Right cardiac atrium (tissue), 5 donors: Measurements from ENCODE around the gene ENPP6. TPM values are rescaled to one million over a fixed set of nuclear protein-coding genes. Genes with fewer than 3 reads are reported as not detected.
"Not testable (repeated sequence)": the region's sequence is repeated elsewhere in the genome, so short reads cannot be mapped to it uniquely, and the experiment has no call there.

ENCODE experiments used
- ATAC-seq, 2 donors: fragments of 200-7000 bp; cut with Tn5 transposase; one replicate each; pipeline versions ENCODE4 v1.8.0 to v1.9.1; 2020; ENCODE audit warnings: moderate library complexity in 2 of 2, mild to moderate bottlenecking in 1 of 2
- DNase-seq, 3 donors: peaks; one replicate each; pipeline ENCODE4 v3.0.0-alpha.2; 2020
- H3K27ac ChIP-seq: one replicate; pipeline ENCODE4 v1.5.1; 2013; ENCODE audit warnings: mild to moderate bottlenecking, low read length, control low read depth, moderate library complexity
- H3K27me3 ChIP-seq: one replicate; pipeline ENCODE4 v1.6.1; 2013; ENCODE audit not compliant: control insufficient read depth, insufficient read depth
- H3K4me1 ChIP-seq: one replicate; pipeline ENCODE4 v1.6.1; 2013; ENCODE audit warnings: low read length; ENCODE audit not compliant: control insufficient read depth, insufficient read depth
- H3K4me3 ChIP-seq: one replicate; pipeline ENCODE4 v1.5.1; 2013; ENCODE audit warnings: low read length, control low read depth
- H3K9me3 ChIP-seq: one replicate; pipeline ENCODE4 v1.6.1; 2013; ENCODE audit warnings: low read length; ENCODE audit not compliant: control insufficient read depth
- WGBS: extraction: QIAGEN DNeasy Blood & Tissue Kit; methylation state at CpG from one replicate; pipeline ENCODE4 v1.1.7; 2013; 5-methylcytosine and 5-hydroxymethylcytosine counted together
- intact Hi-C, 4 donors: fragments of 100-400 bp; cut with DNase I; formaldehyde crosslinking; loops; one replicate each; pipeline versions ENCODE4 v1.11.0 to v1.14.0; 2022 to 2023
- polyA plus RNA-seq: library from polyadenylated mRNA; stranded (reverse); fragments of 200-250 nt; gene quantifications from one replicate; pipeline ENCODE4 v1.2.3, GENCODE V29; 2013
- total RNA-seq, 4 donors: library from RNA; stranded (reverse); fragmentation: NEBNext Ultra II Directional; extraction: Animal tissue kit (Norgen Biotek cat#: 25700); gene quantifications; one replicate each; pipeline ENCODE4 v1.2.1, GENCODE V29; 2021
- donor health status: healthy with polysubstance abuse.
- donor health status: DM: no; HTN: yes; CAD: no.
- donor health status: DM: no; HTN: no; CAD: no.
- donor health status: DM: no; HTN: yes; CAD: no; lungs with severe emphysema.
- donor health status: DM: yes; HTN: yes; CAD: no.

The ENPP6 gene
- total and polyA plus RNA-seq, 5 donors: 0.05 to 0.31 (median 0.12) TPM; not detected in 2

- ATAC-seq, H3K4me1 ChIP-seq, intact Hi-C loops, H3K9me3 ChIP-seq, H3K27me3 ChIP-seq, H3K4me3 ChIP-seq, DNase-seq, H3K27ac ChIP-seq: not testable (repeated sequence)
- 98% methylated on average over 4 of the region's 4 CpGs for WGBS
These were observed 166.4 kb downstream of the ENPP6 start for GRCh38 chr4:184051262-184051661.

GRCh38 chr4:184046148-184046547 is 171.5 kb downstream of the ENPP6 start:
- H3K27ac ChIP-seq: no peak overlapping the region
- DNase-seq (no peak), ATAC-seq (no peak)
- H3K9me3 ChIP-seq: no peaks in the 10 kb centered on the region
- intact Hi-C loops: no loop called here
- WGBS: 81% methylated on average over 1 of the region's 1 CpG
- H3K4me1 ChIP-seq: no peaks in the 10 kb centered on the region
- no peaks in the 10 kb centered on the region for H3K27me3 ChIP-seq
- H3K4me3 ChIP-seq: no peak overlapping the region

GRCh38 chr4:184041156-184041555 is 176.5 kb downstream of the ENPP6 start:
- Histone ChIP-seq H3K9me3 (no peaks in the 10 kb centered on the region), H3K4me3 (no peak overlapping the region), H3K4me1 (no peaks in the 10 kb centered on the region), H3K27ac (no peak overlapping the region), H3K27me3 (no peaks in the 10 kb centered on the region)
- intact Hi-C loops: no loop called here
- 92% methylated on average over 10 of the region's 10 CpGs for WGBS
- DNase-seq (no peak), ATAC-seq (no peak)

GRCh38 chr4:184039963-184040383 is 177.7 kb downstream of the ENPP6 start:
- Histone ChIP-seq H3K27me3 (no peaks in the 10 kb centered on the region), H3K9me3 (no peaks in the 10 kb centered on the region), H3K4me3 (no peak overlapping the region), H3K27ac (no peak overlapping the region), H3K4me1 (no peaks in the 10 kb centered on the region)
- intact Hi-C loops: no loop called here
- 19% methylated on average over 22 of the region's 22 CpGs for WGBS
- DNase-seq (peak in 1 of 3 donors; percentile 20), ATAC-seq (peak; percentile 52 to 74)
